IMR-90 (cell line): ENCODE data around the gene CNNM3. TPM values are rescaled to one million over a fixed set of nuclear protein-coding genes. Genes with fewer than 3 reads are reported as not detected.

Source experiments
- ATAC-seq: fragments of 200-7000 bp; cut with Tn5 transposase; 2 replicates; pipeline ENCODE4 v1.9.1; 2020; ENCODE audit warnings: low read depth, mild to moderate bottlenecking, moderate library complexity
- Bru-seq: library from RNA; stranded (reverse); fragments of 400-500 nt; gene quantifications from one replicate; lab custom pipeline; 2021; lab: Mats Ljungman, UMichigan
- BruChase-seq, 2 experiments: library from RNA; stranded (reverse); fragments of 400-500 nt; gene quantifications; one replicate each; lab custom pipeline; 2021; lab: Mats Ljungman, UMichigan
- BruUV-seq: library from RNA; stranded (reverse); fragments of 400-500 nt; replicated peaks from 2 replicates; lab custom pipeline; 2021; lab: Mats Ljungman, UMichigan
- CTCF ChIA-PET: fragments of 300-600 bp; formaldehyde crosslinking; extraction: SDS; loops from one replicate; lab custom pipeline; 2021; ENCODE audit warnings: antibody characterized with exemption; lab: Yijun Ruan, JAX
- POLR2A ChIA-PET: fragments of 300-600 bp; sonication (Branson Sonifier 250); formaldehyde crosslinking; loops from one replicate; lab custom pipeline; 2022; ENCODE audit warnings: antibody characterized with exemption; ENCODE audit not compliant: unreplicated experiment; lab: Charles Lee
- DNase-seq: peaks from one replicate; pipeline ENCODE4 v3.0.0; 2013
- H2AFZ ChIP-seq: replicated peaks from 2 replicates; pipeline ENCODE3; 2013; ENCODE audit warnings: low read length, mild to moderate bottlenecking; ENCODE audit not compliant: poor library complexity
- H2AK5ac ChIP-seq: 2 replicates; pipeline ENCODE4 v1.6.1; 2013; ENCODE audit warnings: low read depth, low read length, inconsistent platforms
- H2AK9ac ChIP-seq: replicated peaks from 2 replicates; pipeline ENCODE3; 2013; ENCODE audit warnings: mild to moderate bottlenecking, low read depth, low read length, moderate library complexity; ENCODE audit not compliant: poor library complexity
- H2BK120ac ChIP-seq: 2 replicates; pipeline ENCODE4 v1.6.1; 2013; ENCODE audit warnings: low read depth, low read length, inconsistent platforms
- H2BK15ac ChIP-seq: 3 replicates; pipeline ENCODE4 v1.6.1; 2013; ENCODE audit warnings: low read depth, low read length, inconsistent platforms
- H2BK20ac ChIP-seq: 2 replicates; pipeline ENCODE4 v1.6.1; 2013; ENCODE audit warnings: low read depth, mild to moderate bottlenecking, inconsistent platforms, low read length, moderate library complexity
- H2BK5ac ChIP-seq: 2 replicates; pipeline ENCODE4 v1.6.1; 2013; ENCODE audit warnings: mild to moderate bottlenecking, low read depth, low read length, inconsistent platforms; ENCODE audit not compliant: poor library complexity, severe bottlenecking
- H3K14ac ChIP-seq: replicated peaks from 2 replicates; pipeline ENCODE4 v1.6.1; 2013; ENCODE audit warnings: low read depth, low read length, inconsistent platforms
- H3K18ac ChIP-seq: 2 replicates; pipeline ENCODE4 v1.6.1; 2013; ENCODE audit warnings: low read depth, low read length, control low read depth
- H3K23ac ChIP-seq: 2 replicates; pipeline ENCODE4 v1.6.1; 2013; ENCODE audit warnings: low read depth, low read length, inconsistent platforms
- H3K27ac ChIP-seq: 2 replicates; pipeline ENCODE4 v1.5.1; 2013; ENCODE audit warnings: mild to moderate bottlenecking, control low read depth, low read length; ENCODE audit not compliant: insufficient read depth
- H3K27me3 ChIP-seq: 2 replicates; pipeline ENCODE4 v1.6.1; 2013; ENCODE audit warnings: low read length; ENCODE audit not compliant: control insufficient read depth, insufficient read depth
- H3K36me3 ChIP-seq: 2 replicates; pipeline ENCODE4 v1.6.1; 2013; ENCODE audit warnings: low read length, mixed read lengths; ENCODE audit not compliant: control insufficient read depth, insufficient read depth
- H3K4ac ChIP-seq: 2 replicates; pipeline ENCODE4 v1.6.1; 2013; ENCODE audit warnings: low read depth, low read length, inconsistent platforms
- H3K4me1 ChIP-seq: 2 replicates; pipeline ENCODE4 v1.6.1; 2013; ENCODE audit warnings: low read length, mixed read lengths; ENCODE audit not compliant: control insufficient read depth, insufficient read depth
- H3K4me2 ChIP-seq: 2 replicates; pipeline ENCODE4 v1.6.1; 2013; ENCODE audit warnings: low read depth, mild to moderate bottlenecking, control low read depth, low read length, moderate library complexity
- H3K4me3 ChIP-seq: 2 replicates; pipeline ENCODE4 v1.5.1; 2013; ENCODE audit warnings: low read depth, mild to moderate bottlenecking, control low read depth, low read length, moderate library complexity; ENCODE audit not compliant: insufficient read depth
- H3K56ac ChIP-seq: 2 replicates; pipeline ENCODE4 v1.6.1; 2013; ENCODE audit warnings: low read length, inconsistent platforms; ENCODE audit not compliant: insufficient read depth; ENCODE audit errors: extremely low read depth
- H3K79me1 ChIP-seq, 2 experiments: 2 replicates each; pipeline ENCODE4 v1.6.1; 2013; ENCODE audit warnings: low read length in 2 of 2, inconsistent platforms in 1 of 2, low read depth in 1 of 2
- H3K9ac ChIP-seq: 2 replicates; pipeline ENCODE4 v1.6.1; 2013; ENCODE audit warnings: low read depth, low read length, control low read depth
- H3K9me1 ChIP-seq: 2 replicates; pipeline ENCODE4 v1.6.1; 2013; ENCODE audit warnings: low read length, inconsistent platforms; ENCODE audit not compliant: insufficient read depth
- H3K9me3 ChIP-seq: 2 replicates; pipeline ENCODE4 v1.6.1; 2013; ENCODE audit warnings: low read length; ENCODE audit not compliant: control insufficient read depth, insufficient read depth
- H4K20me1 ChIP-seq: 2 replicates; pipeline ENCODE4 v1.6.1; 2013; ENCODE audit warnings: low read length, inconsistent platforms; ENCODE audit not compliant: insufficient read depth
- H4K5ac ChIP-seq: 2 replicates; pipeline ENCODE4 v1.6.1; 2013; ENCODE audit warnings: mild to moderate bottlenecking, low read depth, low read length, control low read depth
- H4K8ac ChIP-seq, 2 experiments: 2 replicates each; pipeline ENCODE4 v1.6.1; 2013; ENCODE audit warnings: low read depth in 2 of 2, low read length in 2 of 2, control low read depth in 1 of 2, inconsistent platforms in 1 of 2
- H4K91ac ChIP-seq: 2 replicates; pipeline ENCODE4 v1.6.1; 2013; ENCODE audit warnings: low read depth, low read length, inconsistent platforms; ENCODE audit not compliant: insufficient read depth
- BHLHE40 ChIP-seq: fragments of 150-350 bp; IDR thresholded peaks from 2 replicates; pipeline ENCODE4 v1.6.1; 2016; ENCODE audit warnings: mild to moderate bottlenecking, low read depth, low read length
- CEBPB ChIP-seq: IDR thresholded peaks from 2 replicates; pipeline ENCODE4 v1.6.1; 2012; ENCODE audit warnings: low read depth, low read length, improper control_type of control experiment
- FOS ChIP-seq: fragments of 150-350 bp; IDR thresholded peaks from 2 replicates; pipeline ENCODE4 v1.6.1; 2016; ENCODE audit warnings: low read depth, low read length
- MAFK ChIP-seq: IDR thresholded peaks from 2 replicates; pipeline ENCODE4 v1.6.1; 2012; ENCODE audit warnings: low read depth, low read length, improper control_type of control experiment
- MAZ ChIP-seq: IDR thresholded peaks from 2 replicates; pipeline ENCODE4 v1.6.1; 2012; ENCODE audit warnings: low read depth, mild to moderate bottlenecking, low read length, improper control_type of control experiment, moderate library complexity, borderline replicate concordance
- NFE2L2 ChIP-seq: fragments of 150-350 bp; IDR thresholded peaks from 2 replicates; pipeline ENCODE4 v1.6.1; 2016; ENCODE audit warnings: low read depth, mild to moderate bottlenecking, low read length
- POLR2A ChIP-seq: IDR thresholded peaks from 2 replicates; pipeline ENCODE4 v1.6.1; 2012; ENCODE audit warnings: mild to moderate bottlenecking, low read depth, low read length
- RAD21 ChIP-seq: IDR thresholded peaks from 2 replicates; pipeline ENCODE4 v1.6.1; 2012; ENCODE audit warnings: low read length, improper control_type of control experiment
- SMC3 ChIP-seq: fragments of 150-350 bp; IDR thresholded peaks from 2 replicates; pipeline ENCODE4 v1.6.1; 2016; ENCODE audit warnings: low read depth, mild to moderate bottlenecking, antibody characterized with exemption, low read length, moderate library complexity
- WGBS, 2 experiments: methylation state at CpG; one replicate each; pipeline versions ENCODE4 v1.1.5 to v1.1.7; 2013; ENCODE audit warnings: missing lambda C conversion rate in 2 of 2; ENCODE audit not compliant: insufficient read length in 1 of 2; ENCODE audit errors: extremely low coverage in 2 of 2; 5-methylcytosine and 5-hydroxymethylcytosine counted together
- dilution Hi-C: fragments of 300-500 bp; cut with HindIII; formaldehyde crosslinking; loops from one replicate; pipeline ENCODE4 v1.14.3; 2018; ENCODE audit warnings: low sequenced_read_pairs; ENCODE audit not compliant: unreplicated experiment
- in situ Hi-C: fragments of 300-500 bp; cut with MboI; formaldehyde crosslinking; loops from 3 replicates; pipeline ENCODE4 v1.14.3; 2019; ENCODE audit warnings: low sequenced_read_pairs, inconsistent platforms, mixed read lengths
- intact Hi-C: fragments of 100-400 bp; cut with micrococcal nuclease; formaldehyde crosslinking; loops from 2 replicates; pipeline ENCODE4 v1.10.0; 2022
- long read RNA-seq: library from polyadenylated mRNA; unstranded; transcript quantifications from one replicate; pipeline ENCODE4 v2.0.0, GENCODE V29; 2021; ENCODE audit not compliant: unreplicated experiment
- polyA plus RNA-seq, 3 experiments: library from polyadenylated mRNA; depleted of rRNA; stranded (reverse); fragments of >200 nt; gene quantifications; 2 replicates each; pipeline ENCODE4 v1.2.3, GENCODE V29; 2012; ENCODE audit warnings: low replicate concordance in 1 of 3
- total RNA-seq: library from RNA; depleted of rRNA; stranded (reverse); fragments of >200 nt; gene quantifications from 2 replicates; pipeline ENCODE4 v1.2.3, GENCODE V29; 2012; rRNA removed
- TF ChIP-seq, protein P1 (sequence below): fragments of 150-350 bp; IDR thresholded peaks from 2 replicates; pipeline ENCODE4 v1.6.1; 2016; ENCODE audit warnings: low read depth, mild to moderate bottlenecking, low read length, moderate library complexity, borderline replicate concordance
- TF ChIP-seq, protein P2 (sequence below): conservative IDR thresholded peaks from 2 replicates; pipeline ENCODE4 v1.5.1; 2012; ENCODE audit warnings: mild to moderate bottlenecking, low read depth, low read length, improper control_type of control experiment

Gene CNNM3
- 2.2 and 2.3 TPM in 2 replicates for total RNA-seq
- 6.1 and 6.3 TPM in 2 replicates for polyA plus RNA-seq (2012; rRNA removed)
- 4.7 and 6.3 TPM in 2 replicates for polyA plus RNA-seq (2012; cell fraction: cytosol; rRNA removed)
- polyA plus RNA-seq (2012; cell fraction: nucleus; rRNA removed; ENCODE audit: low replicate concordance): 7.9 and 10.3 TPM in 2 replicates
- Bru-seq, nascent RNA: percentile 49 among the genes with signal in this experiment
- BruChase-seq, experiment 1, labeled RNA remaining after a 6-hour chase: percentile 56 among the genes with signal in this experiment
- percentile 53 among the genes with signal in this experiment for BruChase-seq, experiment 2, labeled RNA remaining after a 2-hour chase
- long read RNA-seq, transcript CNNM3-201 (8 exons, 3,447 nt): major isoform, 8 of 14 reads
- long read RNA-seq, partial matches to known transcripts: 0 of 14 reads
- long read RNA-seq, other reads (novel, unspliced or antisense): 5 of 14 reads

GRCh38 chr2:96816127-96816835, at the start of gene CNNM3:
Gene CNNM3 (plus strand): TSS chr2:96816268. CDS start chr2:96816278, 10 bp downstream.
- ChIA-PET CTCF (no interaction called here), POLR2A (no interaction called here)
- Histone ChIP-seq H3K9me1 (peaks cover 9% of the 10 kb centered on the region), H2BK15ac (no peak within 1 kb of the TSS), H2AFZ (peak within 1 kb of the TSS; percentile 99), H4K20me1 (peaks cover 39% of the 10 kb centered on the region), H4K5ac (no peak within 1 kb of the TSS), H2BK5ac (peak within 1 kb of the TSS; percentile 80), H3K4me3 (peak within 1 kb of the TSS; percentile 69), H3K79me1 (peaks cover 17 to 35% of the 10 kb centered on the region in 2 experiments), H3K9me3 (no peaks in the 10 kb centered on the region), H2BK120ac (peak within 1 kb of the TSS; percentile 66), H2BK20ac (no peak within 1 kb of the TSS), H3K9ac (peak within 1 kb of the TSS; percentile 57), H3K4me1 (peaks cover 12% of the 10 kb centered on the region), H3K27me3 (no peaks in the 10 kb centered on the region), H3K4ac (no peak within 1 kb of the TSS), H3K23ac (peak within 1 kb of the TSS; percentile 98), H3K27ac (peak within 1 kb of the TSS; percentile 60), H3K36me3 (peaks cover 3% of the 10 kb centered on the region; the same call in 1 of the 2 replicates), H2AK9ac (peak within 1 kb of the TSS; percentile 93), H4K91ac (peak within 1 kb of the TSS; percentile 14; the same call in 1 of the 2 replicates), H3K56ac (no peak within 1 kb of the TSS), H2AK5ac (no peak within 1 kb of the TSS; the same call in 1 of the 2 replicates), H3K14ac (peak within 1 kb of the TSS; percentile 59; the same call in 1 of the 2 replicates), H3K4me2 (peak within 1 kb of the TSS; percentile 99), H3K18ac (no peak within 1 kb of the TSS), H4K8ac (peak within 1 kb of the TSS in 1 of 2 experiments; percentile 52; a peak in 1 of 4 replicates)
- intact Hi-C loops: loop anchor here (1.0 kb wide), 1 partner anchor 144 kb away; no protein-coding TSS in a partner anchor
- dilution Hi-C loops: no loop called here
- in situ Hi-C loops: no loop called here
- ATAC-seq (peak; percentile 96), DNase-seq (peak; percentile 88)
- no TSS peak for BruUV-seq
- 0% methylated on average over 49 of the region's 103 CpGs; no CpG with 5 or more reads in 1 of the 2 experiments for WGBS, 2 experiments
- TF ChIP-seq BHLHE40 (peak; percentile 15; the same call in 1 of the 2 replicates), POLR2A (no peak), MAZ (peak; percentile 61; the same call in 1 of the 2 replicates), RAD21 (peak; percentile 31), MAFK (no peak), SMC3 (peak; percentile 26; the same call in 1 of the 2 replicates), NFE2L2 (no peak), FOS (no peak; the same call in 1 of the 2 replicates), CEBPB (no peak)
- TF ChIP-seq, protein P1, sequence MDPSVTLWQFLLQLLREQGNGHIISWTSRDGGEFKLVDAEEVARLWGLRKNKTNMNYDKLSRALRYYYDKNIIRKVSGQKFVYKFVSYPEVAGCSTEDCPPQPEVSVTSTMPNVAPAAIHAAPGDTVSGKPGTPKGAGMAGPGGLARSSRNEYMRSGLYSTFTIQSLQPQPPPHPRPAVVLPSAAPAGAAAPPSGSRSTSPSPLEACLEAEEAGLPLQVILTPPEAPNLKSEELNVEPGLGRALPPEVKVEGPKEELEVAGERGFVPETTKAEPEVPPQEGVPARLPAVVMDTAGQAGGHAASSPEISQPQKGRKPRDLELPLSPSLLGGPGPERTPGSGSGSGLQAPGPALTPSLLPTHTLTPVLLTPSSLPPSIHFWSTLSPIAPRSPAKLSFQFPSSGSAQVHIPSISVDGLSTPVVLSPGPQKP: no peak
- TF ChIP-seq, protein P2, sequence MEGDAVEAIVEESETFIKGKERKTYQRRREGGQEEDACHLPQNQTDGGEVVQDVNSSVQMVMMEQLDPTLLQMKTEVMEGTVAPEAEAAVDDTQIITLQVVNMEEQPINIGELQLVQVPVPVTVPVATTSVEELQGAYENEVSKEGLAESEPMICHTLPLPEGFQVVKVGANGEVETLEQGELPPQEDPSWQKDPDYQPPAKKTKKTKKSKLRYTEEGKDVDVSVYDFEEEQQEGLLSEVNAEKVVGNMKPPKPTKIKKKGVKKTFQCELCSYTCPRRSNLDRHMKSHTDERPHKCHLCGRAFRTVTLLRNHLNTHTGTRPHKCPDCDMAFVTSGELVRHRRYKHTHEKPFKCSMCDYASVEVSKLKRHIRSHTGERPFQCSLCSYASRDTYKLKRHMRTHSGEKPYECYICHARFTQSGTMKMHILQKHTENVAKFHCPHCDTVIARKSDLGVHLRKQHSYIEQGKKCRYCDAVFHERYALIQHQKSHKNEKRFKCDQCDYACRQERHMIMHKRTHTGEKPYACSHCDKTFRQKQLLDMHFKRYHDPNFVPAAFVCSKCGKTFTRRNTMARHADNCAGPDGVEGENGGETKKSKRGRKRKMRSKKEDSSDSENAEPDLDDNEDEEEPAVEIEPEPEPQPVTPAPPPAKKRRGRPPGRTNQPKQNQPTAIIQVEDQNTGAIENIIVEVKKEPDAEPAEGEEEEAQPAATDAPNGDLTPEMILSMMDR: peak; percentile 59
